GM21447 (cell line): ENCODE measurements around the gene KMT2C.

Experiments used
- ATAC-seq: cut with Tn5 transposase; IDR thresholded peaks from one replicate; pipeline ENCODE4 v1.9.1; 2021; ENCODE audit not compliant: unreplicated experiment

Gene KMT2C

DNA sequence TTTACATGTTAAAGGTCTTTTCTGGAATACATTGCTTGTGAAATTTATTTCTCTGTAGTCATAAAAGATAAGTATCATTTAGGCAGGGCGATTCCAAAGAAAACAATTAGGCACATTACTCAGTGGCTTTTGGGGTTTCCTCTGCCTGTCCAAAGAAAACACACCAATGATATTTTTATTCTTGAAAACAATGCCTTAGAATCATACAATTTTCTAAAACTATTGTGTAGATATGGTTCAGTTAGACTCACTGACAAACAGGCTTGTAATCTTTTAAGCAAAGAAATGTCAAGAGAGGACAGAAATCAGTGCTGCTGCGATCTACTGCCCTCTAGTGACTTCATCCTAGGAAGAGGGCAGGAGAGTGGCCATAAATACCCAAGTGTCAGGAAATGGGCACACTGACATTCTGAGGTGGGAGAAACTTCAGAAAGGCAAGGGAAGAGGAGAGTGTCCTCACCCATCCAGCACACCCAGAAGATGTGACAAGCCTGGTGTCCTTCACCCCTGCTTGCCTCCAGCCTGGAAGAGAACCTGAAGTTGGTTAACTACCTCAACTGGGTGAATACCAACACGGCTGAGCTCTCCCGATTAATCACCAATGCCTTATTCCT, 289.8 kb downstream of the KMT2C start:
- no peak for ATAC-seq

DNA sequence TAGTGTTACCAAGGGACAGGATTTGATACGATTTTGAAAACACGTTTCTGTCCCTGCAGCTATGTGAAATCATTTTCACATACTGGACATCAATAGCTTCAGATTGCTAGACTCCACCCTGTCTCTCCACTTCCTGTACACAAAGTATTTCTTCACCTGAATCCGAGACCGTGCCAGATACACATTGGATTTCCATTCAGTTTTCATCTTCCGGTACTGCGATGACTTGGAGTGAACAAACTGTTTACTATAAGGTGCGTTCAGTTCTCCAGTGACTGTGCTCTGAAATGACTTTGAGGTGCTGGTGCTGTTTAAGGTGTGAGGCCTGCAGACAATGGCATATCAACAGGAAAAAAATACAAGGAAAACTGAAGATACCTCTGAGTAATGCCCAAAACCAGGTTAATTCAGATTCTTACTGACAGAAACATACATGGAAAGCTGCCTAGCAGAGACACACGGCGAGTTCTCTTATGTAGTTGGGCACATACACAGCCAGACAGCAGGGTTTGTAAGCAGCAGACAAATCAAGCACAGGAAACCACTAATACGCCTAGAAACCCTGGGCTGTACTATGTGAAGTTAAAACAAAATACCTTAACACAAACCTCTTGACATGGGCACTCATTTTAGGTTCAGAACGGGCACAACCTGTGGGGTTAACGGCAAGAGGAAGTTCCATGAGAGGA, 291.1 kb downstream of the KMT2C start:
- no peak for ATAC-seq

DNA sequence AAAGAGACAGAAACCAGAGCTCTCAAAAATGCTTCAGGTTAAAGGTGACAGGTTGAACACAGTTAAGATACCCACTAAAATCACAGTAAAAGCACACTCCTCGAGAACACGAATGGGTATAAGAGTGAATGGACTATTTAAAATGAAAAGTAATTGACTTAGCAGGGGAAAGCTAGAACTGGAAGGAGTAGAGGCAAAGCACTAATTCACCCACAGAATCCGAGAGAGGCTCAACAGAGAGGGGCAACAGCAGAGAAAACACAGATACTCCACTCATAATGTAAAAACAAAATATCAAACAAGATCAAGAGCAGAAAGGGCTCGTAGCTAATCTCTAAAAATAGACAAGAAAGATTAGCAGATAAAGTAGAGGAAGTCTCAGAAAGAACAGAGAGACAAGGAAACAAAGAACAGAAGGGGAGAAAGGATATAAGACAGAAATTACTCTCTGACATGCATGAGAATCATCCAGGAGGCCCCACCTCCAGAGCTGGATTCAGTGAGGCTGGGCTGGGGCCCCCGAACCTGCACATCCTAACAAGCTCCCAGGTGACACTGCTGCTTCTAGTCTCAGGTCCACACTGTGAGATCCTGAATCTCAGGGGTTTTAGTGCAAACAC, 292.7 kb downstream of the KMT2C start:
- no peak for ATAC-seq

DNA sequence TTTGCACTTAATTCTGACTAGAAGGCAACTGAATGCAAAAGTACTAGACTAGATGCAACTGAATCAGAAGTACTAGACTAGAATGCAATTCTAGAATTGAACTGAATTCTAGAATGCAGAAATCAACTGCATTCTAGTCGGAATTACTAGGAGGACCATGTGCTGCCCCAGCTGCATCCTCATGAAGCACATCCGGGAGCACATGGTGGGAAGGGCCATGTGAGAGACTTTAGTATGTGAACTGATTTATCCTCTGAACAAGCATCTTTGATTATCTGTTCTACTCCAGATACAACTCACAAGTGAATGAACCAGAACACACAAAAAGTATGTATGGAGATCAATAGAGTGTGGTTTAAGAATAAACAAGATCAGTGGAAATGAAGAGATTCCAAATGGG, 295.2 kb downstream of the KMT2C start:
- no peak for ATAC-seq

DNA sequence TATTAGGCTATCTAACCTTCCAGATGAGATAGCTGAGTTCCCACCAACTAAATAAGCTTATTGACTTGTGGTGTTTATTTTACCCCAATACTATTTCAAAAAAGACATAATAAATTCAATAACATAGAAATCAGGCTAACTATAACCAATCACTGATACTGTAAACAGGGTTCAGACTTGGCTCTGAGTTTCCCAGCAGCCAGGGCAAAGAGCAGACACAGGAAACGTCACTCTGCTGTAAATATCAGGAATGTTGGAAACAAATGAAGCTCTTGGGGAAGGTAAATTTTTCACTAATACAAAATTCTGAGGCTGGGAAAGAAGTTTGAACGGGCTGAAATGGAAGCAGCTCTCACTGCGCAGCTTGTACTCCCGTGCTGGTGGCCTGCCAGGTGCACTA, 295.7 kb downstream of the KMT2C start:
- no peak for ATAC-seq

DNA sequence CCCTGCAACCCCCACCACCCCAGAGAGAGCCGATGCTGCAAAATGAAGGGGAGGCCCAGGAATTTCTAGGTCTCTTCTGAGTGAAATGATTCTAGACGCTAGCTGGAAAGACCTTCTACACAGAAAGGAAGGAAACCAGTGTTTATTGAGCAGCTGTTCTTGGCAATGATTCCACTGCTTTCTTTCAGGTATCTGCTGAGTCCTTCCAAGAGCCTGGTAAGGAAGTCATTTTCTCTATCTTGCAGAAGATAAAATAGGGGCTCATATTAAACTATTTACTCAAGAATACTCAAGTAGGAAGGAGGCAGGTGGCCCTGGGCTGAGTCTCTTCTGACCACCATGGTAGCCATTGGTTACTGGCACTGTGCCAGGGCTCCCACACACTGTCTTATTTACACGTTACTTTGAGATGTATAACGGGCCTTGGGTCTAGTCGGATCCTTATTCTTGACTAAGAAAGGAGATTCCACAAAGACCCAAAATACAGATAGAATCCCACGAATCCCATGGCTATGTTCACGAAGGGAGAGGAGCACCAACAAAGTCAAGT, 298.3 kb downstream of the KMT2C start:
- no peak for ATAC-seq

DNA sequence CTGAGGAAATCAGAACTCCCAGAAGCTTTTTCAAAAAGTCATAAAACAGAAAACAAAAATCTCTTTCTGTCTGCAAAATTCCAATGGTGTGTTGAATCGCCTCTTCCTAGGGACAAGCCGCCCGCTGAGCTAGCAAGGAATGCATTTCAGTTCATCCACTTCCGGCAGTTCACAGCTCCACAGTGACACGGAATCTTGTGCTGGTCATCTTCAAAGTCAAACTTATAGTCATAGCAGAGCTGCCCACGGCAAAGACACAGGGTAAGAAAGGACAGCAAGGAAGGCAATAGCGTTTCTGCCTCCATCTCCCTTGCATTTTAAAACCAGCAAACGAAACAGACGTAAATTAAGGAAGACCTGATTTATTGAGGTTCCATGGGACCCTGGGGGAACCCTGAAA, 299.1 kb downstream of the KMT2C start:
- ATAC-seq: no peak

GRCh38 chr7:152133804-152134203, 302.0 kb downstream of the KMT2C start:
- no peak for ATAC-seq

DNA sequence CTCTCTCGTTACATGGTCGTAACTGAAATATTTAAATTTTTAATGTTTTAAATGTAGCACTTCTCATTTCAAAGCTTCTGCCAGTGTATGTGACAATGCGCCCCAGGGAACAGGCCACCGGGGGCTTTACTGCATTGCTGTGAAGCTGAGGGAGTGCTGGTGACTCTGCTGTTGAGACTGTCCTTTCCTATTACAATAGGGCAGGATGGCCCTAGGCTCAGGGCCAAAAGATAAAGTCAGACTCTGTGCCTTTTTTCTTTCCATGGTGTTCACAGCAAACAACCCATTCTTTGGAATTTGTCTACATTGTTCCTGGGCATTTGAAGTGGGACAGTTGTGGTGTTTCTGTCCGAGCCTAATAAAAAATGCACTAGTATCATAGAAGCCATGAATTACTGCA, 303.0 kb downstream of the KMT2C start:
- no peak for ATAC-seq

GRCh38 chr7:152131981-152132494, 303.8 kb downstream of the KMT2C start:
- no peak for ATAC-seq

DNA sequence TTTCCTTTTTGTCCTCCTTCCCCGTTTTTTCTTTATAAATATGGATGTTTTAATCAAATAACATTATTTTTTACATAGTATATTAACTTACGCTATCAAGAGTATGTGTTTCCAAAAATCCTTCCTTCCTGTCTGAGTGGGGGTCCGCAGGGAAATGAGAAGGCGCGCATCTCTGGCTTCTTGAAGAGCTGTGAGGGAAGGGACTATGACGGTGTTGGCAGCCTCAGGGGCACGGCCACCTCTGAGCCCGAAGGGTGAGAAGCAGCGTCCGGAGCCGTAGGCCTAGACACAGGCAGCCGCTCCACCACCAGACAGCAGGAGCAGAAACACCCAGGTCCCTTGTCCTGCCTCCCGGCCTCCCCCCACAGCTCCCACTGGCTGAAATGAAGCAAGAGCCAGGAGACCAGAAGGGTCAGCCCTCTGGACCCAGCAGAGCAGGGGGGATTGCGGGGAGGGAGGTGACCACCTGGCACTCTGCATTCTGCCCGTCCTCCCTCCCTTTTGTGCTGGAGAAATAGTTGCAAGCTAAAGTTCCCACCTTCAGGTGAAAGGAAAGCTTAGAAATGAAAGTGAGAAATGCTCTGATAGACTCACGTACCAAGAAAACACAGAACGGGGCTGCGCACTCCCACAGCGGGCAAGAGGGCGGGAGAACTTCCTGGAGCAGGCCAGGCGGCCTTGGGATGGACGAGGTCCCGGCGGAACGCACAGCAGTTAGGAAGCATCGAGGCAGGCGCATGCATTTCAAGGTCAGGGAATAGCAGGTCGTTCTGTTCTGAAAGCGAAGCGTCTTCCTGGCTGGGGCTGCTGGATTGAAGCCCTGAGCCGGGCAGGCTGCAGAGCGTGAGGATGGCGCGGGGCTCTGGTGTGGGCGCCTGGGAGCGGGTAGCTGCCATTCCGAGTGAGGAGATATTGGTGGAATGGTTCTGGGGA, 304.9 kb downstream of the KMT2C start:
- no peak for ATAC-seq

DNA sequence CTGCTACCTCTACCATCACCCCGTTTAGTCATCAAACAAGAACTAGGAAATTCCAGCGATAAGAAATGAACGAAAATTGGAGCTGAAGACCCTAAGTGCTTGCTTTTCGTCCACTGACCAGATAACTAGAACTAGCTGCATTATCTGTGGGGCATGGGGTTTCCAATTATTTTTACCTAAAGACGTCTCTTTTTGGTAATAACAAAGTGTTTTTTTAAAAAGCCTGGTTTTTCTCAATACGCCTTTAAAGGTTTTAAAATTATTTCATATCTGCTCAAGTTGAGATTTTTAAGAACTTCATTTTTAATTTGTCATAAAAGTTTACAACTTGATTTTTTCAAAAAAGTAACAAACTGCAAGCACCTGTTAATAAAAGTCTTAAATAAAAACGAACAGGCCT, 306.1 kb downstream of the KMT2C start:
- no peak for ATAC-seq

DNA sequence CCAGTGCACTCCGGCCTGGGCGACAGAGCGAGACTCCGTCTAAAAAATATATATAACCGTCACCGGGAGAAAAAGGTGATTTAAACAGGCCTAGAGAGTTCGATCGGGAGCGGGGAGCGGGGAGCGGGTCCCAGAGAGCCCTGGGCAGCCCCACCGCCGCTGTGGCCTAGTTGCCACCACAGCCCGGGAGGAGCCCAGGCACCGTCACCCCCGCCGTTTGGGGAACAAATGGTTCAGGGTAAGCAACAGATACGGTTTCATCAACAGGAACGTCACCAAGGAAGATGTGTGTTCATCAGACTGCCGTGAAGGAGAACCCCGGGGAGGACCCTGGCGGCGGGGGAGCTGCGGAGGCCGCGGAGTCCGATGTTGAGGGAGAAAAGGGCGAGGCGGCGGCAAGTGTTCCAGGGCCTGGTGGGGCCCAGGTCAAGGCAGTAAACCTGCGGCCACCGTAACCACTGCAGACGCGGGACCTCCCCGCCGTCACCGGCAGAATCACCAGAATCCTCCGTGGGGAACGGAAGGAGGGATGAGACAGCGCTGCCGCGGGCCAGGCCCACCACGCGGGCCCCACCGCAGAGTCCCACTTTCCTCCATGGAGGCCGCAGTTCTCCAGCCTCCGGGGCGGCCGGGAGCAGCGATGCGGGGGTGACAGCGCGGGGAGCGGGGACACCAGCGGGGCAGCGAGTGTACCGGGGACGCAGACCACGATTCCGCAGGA, 306.9 kb downstream of the KMT2C start:
- no peak for ATAC-seq

DNA sequence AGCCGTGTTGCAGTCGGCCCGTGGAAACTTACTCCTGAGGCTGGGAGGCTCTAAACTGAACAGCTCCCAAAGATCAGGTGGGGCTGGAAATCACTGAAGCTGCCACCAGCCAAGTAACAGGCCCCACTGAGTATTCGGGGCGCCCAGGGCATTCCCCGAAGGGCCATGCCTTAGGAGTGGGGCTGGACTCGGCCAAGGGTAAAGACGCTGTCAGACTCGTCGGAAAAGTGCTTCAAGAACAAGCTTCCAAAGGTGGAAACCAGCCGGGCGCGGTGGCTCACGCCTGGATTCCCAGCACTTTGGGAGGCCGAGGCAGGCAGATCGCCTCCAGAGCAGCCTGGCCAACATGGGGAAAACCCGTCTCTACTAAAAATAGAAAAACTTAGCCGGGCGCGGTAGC, 307.6 kb downstream of the KMT2C start:
- no peak for ATAC-seq

GRCh38 chr7:152127229-152127628, 308.6 kb downstream of the KMT2C start:
- no peak for ATAC-seq

DNA sequence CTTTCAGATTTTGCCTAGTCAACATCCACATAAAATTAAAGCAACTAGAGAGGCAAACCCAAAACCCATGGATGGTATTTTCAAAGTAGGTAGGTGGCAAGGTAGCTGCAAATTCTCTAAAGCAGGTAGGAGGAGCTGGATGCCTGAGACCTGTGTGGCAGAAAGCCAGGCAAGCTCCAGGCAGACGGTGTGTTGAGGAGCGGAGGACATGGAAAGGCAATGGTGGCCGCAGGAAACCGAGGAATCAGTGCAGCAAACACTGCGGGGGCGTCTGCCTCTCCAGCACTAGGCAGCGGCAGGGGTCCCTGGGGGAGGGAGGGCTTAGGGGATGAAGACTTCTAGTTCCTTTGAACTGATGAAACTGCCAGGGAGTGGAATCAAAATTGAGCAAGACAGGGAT, 309.1 kb downstream of the KMT2C start:
- ATAC-seq: no peak

- ATAC-seq: no peak
These were observed 313.3 kb downstream of the KMT2C start for GRCh38 chr7:152122540-152122939.

DNA sequence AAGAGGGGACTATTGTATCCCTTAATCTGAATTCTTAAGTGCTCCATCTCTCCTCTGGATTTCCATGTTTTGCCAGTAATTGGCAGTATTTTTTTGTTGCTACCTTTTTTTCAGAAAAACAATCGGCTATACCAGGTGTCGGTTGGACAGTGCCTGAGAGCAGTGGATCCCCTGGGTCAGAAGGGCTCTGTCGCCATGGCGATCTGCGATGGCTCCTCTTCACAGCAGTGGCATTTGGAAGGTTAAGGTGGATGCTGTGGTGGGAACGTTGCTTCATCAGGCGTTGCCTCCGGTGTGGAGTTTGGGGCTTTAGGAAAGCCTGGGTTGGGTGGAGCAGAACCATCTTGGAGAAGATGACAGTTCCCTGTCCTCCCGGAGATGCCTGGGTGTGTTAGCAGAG, 314.4 kb downstream of the KMT2C start:
- ATAC-seq: no peak

DNA sequence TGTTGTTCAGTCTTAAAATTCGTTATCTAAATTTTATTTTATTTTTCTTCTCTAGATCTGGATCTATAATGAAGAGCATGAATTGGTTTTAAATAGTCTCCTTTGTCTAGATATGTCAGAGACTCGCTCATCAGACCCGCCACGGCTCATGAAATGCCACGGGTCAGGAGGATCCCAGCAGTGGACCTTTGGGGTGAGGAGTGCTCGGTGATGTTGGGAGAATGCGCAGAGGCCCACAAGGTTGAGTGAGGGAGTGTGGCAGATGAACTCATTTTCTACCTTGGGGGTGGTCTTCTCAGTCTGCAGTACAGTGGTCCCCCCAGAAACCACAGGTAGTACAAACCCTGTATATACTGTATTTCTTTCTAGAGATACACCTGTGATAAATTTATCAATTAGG, 315.0 kb downstream of the KMT2C start:
- ATAC-seq: no peak

DNA sequence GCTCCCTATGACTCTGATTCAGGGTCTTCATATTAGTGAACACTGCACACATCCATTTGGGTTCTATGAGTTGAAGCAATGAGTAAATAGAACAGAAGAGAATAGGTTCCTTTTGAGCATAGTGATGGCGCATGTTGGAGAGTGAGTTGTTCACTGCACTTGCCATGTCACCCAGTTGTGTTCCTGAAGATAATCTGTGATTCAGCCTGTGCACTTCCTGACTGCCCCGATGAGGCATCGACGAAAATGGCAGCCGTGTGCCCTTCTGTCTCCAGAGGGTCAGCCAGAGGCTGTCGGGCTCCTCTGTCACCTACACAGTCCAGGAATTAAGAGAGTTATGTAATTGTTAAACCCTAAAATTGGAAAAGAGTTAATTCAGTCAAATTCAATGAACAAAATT, 315.6 kb downstream of the KMT2C start:
- ATAC-seq: no peak
